ENCODE results near the gene OR8B3.

DNA sequence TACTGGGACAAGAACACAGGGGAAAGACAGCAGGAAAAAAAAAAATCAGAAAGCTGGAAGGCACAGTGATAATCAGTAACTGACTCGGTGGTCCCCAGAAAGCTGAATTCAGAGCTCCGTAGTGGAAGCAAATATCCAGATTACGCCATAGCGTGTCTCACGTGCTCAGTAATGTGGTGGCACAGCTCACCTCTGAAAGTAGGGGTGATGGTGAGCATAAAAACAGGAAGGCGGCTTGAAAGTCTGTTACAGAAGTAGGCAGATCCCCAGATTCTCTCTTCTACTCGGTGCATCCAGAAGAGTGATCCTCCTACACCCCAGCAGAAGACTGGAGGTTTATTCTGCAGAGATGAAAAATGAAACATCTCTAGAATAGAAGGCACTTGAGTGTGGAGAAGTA, 11.1 kb upstream of the OR8B3 start:
- no peak for TF ChIP-seq POLR2A (IDR thresholded peaks at IDR 0.05; ENCODE audit: borderline replicate concordance, extremely low read depth, insufficient read depth, insufficient read length)
- no peak for TF ChIP-seq EZH2phosphoT487 (IDR thresholded peaks at IDR 0.05; ENCODE audit: borderline replicate concordance)
- TF ChIP-seq, protein P1, sequence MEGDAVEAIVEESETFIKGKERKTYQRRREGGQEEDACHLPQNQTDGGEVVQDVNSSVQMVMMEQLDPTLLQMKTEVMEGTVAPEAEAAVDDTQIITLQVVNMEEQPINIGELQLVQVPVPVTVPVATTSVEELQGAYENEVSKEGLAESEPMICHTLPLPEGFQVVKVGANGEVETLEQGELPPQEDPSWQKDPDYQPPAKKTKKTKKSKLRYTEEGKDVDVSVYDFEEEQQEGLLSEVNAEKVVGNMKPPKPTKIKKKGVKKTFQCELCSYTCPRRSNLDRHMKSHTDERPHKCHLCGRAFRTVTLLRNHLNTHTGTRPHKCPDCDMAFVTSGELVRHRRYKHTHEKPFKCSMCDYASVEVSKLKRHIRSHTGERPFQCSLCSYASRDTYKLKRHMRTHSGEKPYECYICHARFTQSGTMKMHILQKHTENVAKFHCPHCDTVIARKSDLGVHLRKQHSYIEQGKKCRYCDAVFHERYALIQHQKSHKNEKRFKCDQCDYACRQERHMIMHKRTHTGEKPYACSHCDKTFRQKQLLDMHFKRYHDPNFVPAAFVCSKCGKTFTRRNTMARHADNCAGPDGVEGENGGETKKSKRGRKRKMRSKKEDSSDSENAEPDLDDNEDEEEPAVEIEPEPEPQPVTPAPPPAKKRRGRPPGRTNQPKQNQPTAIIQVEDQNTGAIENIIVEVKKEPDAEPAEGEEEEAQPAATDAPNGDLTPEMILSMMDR (IDR thresholded peaks at IDR 0.05 in 2 of 3, conservative IDR thresholded peaks at IDR 0.05 in 1 of 3; ENCODE audit: borderline replicate concordance in 1 of 3, insufficient read depth in 1 of 3, low read depth in 2 of 3, low read length in 2 of 3): no peak
- no peak for TF ChIP-seq ELF1 (IDR thresholded peaks at IDR 0.05; ENCODE audit: borderline replicate concordance, low read depth)
- no peak for TF ChIP-seq RAD21 (IDR thresholded peaks at IDR 0.05; ENCODE audit: low read depth)
- TF ChIP-seq, protein P2, sequence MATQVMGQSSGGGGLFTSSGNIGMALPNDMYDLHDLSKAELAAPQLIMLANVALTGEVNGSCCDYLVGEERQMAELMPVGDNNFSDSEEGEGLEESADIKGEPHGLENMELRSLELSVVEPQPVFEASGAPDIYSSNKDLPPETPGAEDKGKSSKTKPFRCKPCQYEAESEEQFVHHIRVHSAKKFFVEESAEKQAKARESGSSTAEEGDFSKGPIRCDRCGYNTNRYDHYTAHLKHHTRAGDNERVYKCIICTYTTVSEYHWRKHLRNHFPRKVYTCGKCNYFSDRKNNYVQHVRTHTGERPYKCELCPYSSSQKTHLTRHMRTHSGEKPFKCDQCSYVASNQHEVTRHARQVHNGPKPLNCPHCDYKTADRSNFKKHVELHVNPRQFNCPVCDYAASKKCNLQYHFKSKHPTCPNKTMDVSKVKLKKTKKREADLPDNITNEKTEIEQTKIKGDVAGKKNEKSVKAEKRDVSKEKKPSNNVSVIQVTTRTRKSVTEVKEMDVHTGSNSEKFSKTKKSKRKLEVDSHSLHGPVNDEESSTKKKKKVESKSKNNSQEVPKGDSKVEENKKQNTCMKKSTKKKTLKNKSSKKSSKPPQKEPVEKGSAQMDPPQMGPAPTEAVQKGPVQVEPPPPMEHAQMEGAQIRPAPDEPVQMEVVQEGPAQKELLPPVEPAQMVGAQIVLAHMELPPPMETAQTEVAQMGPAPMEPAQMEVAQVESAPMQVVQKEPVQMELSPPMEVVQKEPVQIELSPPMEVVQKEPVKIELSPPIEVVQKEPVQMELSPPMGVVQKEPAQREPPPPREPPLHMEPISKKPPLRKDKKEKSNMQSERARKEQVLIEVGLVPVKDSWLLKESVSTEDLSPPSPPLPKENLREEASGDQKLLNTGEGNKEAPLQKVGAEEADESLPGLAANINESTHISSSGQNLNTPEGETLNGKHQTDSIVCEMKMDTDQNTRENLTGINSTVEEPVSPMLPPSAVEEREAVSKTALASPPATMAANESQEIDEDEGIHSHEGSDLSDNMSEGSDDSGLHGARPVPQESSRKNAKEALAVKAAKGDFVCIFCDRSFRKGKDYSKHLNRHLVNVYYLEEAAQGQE (IDR thresholded peaks at IDR 0.05; ENCODE audit: low read depth): no peak
- no peak for TF ChIP-seq YY1 (IDR thresholded peaks at IDR 0.05; ENCODE audit: extremely low read depth, insufficient replicate concordance, low read depth, low read length)
- TF ChIP-seq TCF7L2 (IDR thresholded peaks at IDR 0.05; ENCODE audit: borderline replicate concordance, extremely low read depth, insufficient read depth, insufficient read length): no peak
- TF ChIP-seq EGR1 (IDR thresholded peaks at IDR 0.05; ENCODE audit: low read depth): no peak
- no peak for TF ChIP-seq POLR2AphosphoS5 (IDR thresholded peaks at IDR 0.05; ENCODE audit: low read depth, low read length)
- TF ChIP-seq SP1 (IDR thresholded peaks at IDR 0.05; ENCODE audit: low read depth): no peak
- TF ChIP-seq ZFX (IDR thresholded peaks at IDR 0.05): no peak
- TF ChIP-seq EZH2 (IDR thresholded peaks at IDR 0.05): no peak
- TF ChIP-seq JUND (IDR thresholded peaks at IDR 0.05): no peak
